Measurements from ENCODE around the gene HENMT1.
"Not testable (repeated sequence)": the region's sequence is repeated elsewhere in the genome, so short reads cannot be mapped to it uniquely, and the experiment has no call there.

Gene HENMT1

DNA sequence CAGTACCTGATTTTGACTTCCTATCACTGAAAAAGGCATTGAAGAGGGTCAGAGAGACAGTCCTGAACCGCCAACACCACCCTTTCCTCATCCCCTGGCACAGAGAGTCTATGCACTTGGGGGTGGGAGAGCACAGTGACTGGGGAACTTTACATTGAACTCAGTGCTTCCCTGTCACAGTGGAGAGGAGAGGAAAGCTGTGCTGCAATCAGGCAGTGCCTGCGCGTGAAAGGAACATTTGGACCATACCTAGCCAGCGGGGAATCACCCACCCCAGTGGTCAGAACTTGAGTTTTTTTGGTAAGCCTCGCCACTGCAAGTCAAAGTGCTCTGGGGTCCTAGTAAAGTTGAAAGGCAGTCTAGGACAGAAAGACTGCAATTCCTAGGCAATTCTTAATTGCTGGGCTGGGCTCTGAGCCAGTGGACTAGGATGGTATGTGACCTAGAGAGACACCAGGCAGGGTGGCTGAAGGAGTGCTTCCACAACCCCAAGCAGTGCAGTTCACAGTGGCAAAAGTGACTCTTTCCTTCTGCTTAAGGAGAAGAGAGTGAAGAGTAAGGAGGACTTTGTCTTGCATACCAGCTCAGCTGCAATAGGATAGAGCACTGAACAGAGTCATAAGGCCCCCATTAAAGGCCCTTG, 9.4 kb upstream of the HENMT1 start:
- no peak for DNase-seq

DNA sequence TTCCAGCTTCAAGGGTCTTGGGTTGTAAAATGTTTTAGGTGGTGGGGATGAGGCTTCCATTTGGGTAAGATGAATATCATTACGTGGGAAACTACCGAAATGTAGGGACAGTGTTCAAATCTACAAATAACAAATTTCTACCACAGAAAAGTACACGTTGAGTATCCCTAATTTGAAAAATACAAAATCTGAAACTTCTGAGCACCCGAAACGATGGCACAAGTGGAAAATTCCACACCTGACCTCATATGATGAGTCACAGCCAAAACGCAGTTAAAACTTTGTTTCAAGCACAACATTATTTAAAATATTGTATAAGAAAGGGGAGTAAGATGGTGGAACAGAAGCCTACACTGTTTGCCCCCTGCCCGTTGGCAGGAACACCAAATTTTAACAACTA, 8.8 kb upstream of the HENMT1 start:
- no peak for DNase-seq

GRCh38 chr1:108668777-108669176, 7.9 kb upstream of the HENMT1 start:
- no peak for DNase-seq

GRCh38 chr1:108667422-108667821, 6.5 kb upstream of the HENMT1 start:
- DNase-seq, result not testable (repeated sequence)

DNA sequence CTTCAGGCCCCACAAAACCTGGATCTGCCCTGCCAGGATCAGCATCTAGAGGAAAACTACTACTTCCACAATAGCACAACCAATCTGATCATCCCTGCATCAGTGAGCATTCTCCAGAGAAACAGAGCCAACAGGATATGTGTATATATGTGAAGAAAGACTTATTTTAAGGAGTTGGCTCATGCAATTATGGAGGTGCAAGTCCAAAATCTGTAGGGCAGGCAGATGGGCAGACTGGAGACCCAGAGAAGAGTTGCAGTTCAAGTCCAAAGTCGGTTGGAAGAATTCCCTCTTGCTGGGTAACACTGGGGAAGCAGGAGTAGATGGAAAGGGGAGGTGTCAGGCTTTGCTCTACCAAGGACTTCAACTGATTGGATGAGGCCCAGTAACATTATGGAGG, 4.9 kb upstream of the HENMT1 start:
- no peak for DNase-seq

GRCh38 chr1:108665067-108665466, 4.2 kb upstream of the HENMT1 start:
- no peak for DNase-seq

DNA sequence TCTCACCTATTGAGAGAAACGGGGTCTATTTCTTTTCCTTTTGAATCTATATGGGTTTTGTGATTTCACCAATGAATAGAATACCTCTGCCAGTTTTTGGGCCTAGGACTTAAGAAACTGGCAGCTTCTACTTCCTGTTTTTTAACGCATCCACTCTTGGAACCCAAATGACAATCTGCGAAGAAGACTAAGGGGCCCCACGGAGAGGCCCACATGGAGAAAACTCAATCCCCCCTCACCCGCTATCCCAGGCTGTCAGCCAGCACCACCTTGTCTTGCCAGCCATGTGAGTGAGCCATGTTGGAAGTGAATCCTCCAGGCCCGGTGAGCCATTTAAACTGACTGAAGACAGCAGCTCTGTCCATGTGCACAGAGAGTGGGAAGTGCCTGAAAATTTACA, 3.6 kb upstream of the HENMT1 start:
- no peak for DNase-seq

- no peak for DNase-seq
Measured at GRCh38 chr1:108663074-108663473, 2.2 kb upstream of the HENMT1 start.

DNA sequence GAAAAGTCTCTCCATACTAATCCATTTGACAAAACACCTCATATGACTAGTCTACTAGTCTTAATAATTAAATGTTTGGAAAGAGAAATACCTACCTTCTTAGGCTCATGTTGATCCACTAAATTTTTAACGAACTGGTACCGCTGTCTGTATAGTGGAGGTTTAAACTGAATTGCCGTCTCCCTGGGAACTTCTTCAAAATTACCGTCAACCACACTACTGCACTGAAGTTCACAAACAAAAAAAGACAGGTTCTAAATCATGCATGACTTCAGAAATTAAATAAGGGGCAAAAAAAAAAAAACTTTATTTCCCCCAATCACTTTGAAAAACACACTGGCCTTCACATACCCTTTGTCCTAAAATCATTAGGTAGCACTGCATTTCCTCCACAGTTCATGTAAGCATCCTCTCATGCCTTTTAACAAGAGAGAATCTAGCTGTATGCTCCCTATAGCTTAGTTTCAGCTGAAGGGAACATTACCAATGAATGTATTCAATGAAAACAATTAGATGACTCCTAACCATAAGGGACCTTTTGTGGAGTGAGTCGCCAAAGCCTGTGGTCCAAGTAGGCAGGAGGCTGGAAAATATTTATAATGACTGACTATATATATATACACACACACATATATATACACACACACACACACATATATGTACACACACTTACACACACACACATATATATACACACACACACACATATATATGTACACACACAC, 3.4 kb downstream of the HENMT1 start:
- no peak for DNase-seq

- DNase-seq, result no peak
Measured at GRCh38 chr1:108653431-108654105, 7.3 kb downstream of the HENMT1 start.

- DNase-seq, result no peak
Measured at GRCh38 chr1:108646648-108647269, 14.1 kb downstream of the HENMT1 start.

DNA sequence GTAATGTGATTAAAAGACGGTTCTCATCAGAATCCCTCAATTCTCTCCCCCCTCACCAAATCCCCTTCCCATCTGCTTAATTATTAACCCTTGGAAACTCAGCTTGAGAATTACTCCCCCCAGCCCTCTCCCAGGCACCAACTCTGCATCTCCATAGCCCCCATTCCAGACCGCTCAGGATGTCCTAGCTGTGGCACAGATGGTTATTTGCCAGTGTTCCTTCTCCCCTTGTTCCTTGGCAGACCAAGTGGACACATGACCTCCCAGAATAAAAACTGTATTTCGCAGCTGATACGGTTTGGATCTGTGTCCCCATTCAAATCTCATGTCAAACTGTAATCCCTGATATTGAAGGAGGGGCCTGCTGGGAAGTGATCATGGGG, 14.6 kb downstream of the HENMT1 start:
- no peak for DNase-seq

- DNase-seq, result no peak
Measured at GRCh38 chr1:108645564-108646184, 15.2 kb downstream of the HENMT1 start.

DNA sequence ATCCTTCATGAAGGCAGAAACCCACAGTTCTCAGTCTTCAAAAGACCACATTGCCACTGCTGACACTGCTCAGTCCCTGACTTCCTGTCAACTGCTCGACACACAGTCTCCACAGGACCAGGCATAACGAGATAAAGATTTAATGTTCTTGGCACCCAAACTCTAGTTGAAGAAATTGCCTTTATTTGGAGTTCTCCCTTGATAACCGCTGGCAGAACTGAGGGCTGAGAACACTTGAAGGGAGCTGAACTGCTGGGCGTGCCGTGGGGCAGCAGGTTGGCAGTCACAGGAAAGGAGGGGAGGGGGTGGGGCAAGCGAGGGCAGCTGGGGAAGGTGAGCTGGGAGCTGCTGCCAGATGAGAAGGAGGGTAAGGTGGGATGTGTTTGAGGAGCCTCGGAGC, 15.9 kb downstream of the HENMT1 start:
- DNase-seq, result no peak

DNA sequence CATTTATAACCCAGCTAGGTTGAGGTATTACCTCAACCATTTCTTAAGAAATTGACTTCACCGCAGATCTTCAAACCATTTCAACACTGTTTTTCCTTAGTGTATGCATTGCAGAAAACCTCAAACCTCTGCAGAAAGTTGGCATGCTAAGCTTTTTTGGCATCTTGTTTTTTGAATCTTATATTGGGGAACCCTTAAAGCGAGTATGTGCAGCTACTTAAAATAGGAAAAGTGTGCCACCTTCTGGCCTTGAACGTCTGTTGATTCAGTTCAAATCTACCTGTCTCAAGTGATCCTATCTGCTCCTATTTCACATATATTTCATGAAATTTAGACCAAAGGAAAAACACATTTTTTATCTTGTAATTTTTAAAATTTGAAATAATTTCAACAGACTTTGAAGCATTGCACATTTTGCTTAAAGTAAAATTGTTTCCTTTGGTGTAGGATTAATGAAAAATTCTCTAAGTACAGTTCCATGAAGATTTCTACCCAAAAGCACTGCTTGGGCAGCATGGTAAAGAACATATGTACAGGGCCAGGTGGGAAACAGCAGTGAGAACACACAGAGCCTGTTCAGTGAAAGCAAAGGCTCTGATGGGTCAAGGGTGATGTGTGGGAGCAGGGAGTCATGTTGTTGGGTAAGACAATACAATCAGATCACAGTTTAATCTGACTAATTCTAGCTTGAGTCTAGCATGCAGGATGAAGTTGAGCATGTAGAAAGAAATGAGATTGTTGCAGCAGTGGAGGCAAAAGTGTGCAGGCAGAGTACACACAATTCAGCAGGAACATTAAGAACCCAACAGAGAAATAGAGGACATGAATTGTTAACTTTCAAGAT, 17.2 kb downstream of the HENMT1 start:
- DNase-seq, result peak; percentile 6

DNA sequence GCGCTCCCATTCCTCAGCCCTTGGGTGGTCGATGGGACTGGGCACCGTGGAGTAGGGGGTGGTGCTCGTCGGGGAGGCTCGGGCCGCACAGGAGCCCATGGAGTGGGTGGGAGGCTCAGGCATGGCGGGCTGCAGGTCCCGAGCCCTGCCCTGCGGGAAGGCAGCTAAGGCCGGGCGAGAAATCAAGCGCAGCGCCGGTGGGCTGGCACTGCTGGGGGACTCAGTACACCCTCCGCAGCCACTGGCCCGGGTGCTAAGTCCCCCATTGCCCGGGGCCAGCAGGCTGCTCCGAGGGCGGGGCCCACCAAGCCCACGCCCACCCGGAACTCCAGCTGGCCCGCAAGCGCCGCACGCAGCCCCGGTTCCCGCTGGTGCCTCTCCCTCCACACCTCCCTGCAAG, 20.0 kb downstream of the HENMT1 start:
- DNase-seq, result not testable (repeated sequence)

DNA sequence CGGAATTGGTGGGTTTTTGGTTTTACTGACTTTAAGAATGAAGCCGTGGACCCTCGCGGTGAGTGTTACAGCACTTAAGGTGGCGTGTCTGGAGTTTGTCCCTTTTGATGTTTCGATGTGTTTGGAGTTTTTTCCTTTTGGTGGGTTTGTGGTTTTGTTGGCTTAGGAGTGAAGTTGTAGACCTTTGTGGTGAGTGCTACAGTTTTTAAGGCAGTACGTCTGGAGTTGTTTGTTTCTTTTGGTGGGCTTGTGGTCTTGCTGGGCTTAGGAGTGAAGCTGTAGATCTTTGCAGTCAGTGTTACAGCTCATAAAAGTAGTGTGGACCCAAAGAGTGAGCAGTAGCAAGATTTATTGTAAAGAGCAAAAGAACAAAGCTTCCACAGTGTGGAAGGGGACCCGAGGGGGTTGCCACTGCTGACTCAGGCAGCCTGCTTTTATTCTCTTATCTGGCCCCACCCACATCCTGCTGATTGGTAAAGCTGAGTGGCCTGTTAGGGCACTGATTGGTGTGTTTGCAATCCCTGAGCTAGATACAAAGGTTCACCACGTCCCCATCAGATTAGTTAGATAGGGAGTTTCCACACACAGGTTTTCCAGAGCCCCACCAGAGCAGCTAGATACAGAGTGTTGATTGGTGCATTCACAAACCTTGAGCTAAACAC, 20.9 kb downstream of the HENMT1 start:
- no peak for DNase-seq

GRCh38 chr1:108636876-108637275, 24.0 kb downstream of the HENMT1 start:
- no peak for DNase-seq

GRCh38 chr1:108634521-108634920, 26.4 kb downstream of the HENMT1 start:
- DNase-seq, result no peak

GRCh38 chr1:108628665-108629064, 32.2 kb downstream of the HENMT1 start:
- no peak for DNase-seq

- DNase-seq, result no peak
Measured at GRCh38 chr1:108627951-108628350, 32.9 kb downstream of the HENMT1 start.

DNA sequence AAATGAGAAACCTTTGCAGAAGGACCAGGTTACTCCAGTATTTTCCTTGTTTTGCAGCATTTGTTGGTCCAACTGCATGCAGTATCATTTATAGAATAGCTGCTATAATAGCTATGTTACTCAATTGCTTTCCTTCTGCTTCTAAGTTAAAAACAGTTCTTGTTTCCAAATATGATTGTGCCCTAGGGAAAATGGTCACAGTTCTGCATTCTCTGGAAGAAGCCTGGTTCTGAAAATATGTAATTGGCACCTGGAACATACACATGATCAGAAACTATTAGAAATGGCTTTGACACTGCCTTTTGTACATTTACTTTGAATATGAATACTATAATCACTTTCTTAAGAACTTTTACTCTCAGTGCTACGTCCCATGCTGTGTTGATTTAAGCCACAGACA, 33.6 kb downstream of the HENMT1 start:
- no peak for DNase-seq
